GM12878 (cell line): ENCODE data around the gene NOL4L. TPM values are rescaled to one million over a fixed set of nuclear protein-coding genes. Genes with fewer than 3 reads are reported as not detected.

Experiments used
- ATAC-seq: fragments of 200-7000 bp; cut with Tn5 transposase; 3 replicates; pipeline ENCODE4 v1.9.1; 2020; ENCODE audit warnings: mild to moderate bottlenecking, moderate library complexity
- BruUV-seq: library from RNA; stranded (reverse); fragments of 400-500 nt; replicated peaks from 2 replicates; lab custom pipeline; 2021; lab: Mats Ljungman, UMichigan
- CTCF ChIA-PET: fragments of 300-600 bp; sonication (Branson Sonifier 250); formaldehyde crosslinking; extraction: SDS; loops from one replicate; lab custom pipeline; 2021; ENCODE audit warnings: inconsistent platforms; lab: Yijun Ruan, JAX
- POLR2A ChIA-PET: fragments of 350-600 bp; formaldehyde crosslinking; extraction: SDS; loops from one replicate; lab custom pipeline; 2021; ENCODE audit warnings: inconsistent platforms; lab: Charles Lee
- RAD21 ChIA-PET: fragments of 300-600 bp; sonication (Branson Sonifier 250); formaldehyde crosslinking; loops from one replicate; lab custom pipeline; 2023; ENCODE audit warnings: antibody characterized with exemption; ENCODE audit not compliant: unreplicated experiment; lab: Charles Lee
- SMC1A ChIA-PET: fragments of 300-600 bp; sonication (Branson Sonifier 250); formaldehyde crosslinking; loops from one replicate; lab custom pipeline; 2023; ENCODE audit not compliant: unreplicated experiment, uncharacterized antibody; lab: Charles Lee
- DNase-seq: peaks from one replicate; pipeline ENCODE4 v3.0.0-alpha.2; 2011; ENCODE audit warnings: low read depth, low spot score
- FAIRE-seq: peaks from 3 replicates; lab custom pipeline; 2011; peaks lifted over from hg19 to GRCh38; lab: Jason Lieb, UNC
- H2AFZ ChIP-seq: 2 replicates; pipeline ENCODE4 v1.6.0; 2011; ENCODE audit warnings: low read depth, low read length, control low read depth; ENCODE audit not compliant: control insufficient read depth
- H3K27ac ChIP-seq: 2 replicates; pipeline ENCODE4 v1.5.1; 2011; ENCODE audit warnings: control low read depth; ENCODE audit not compliant: control insufficient read depth, insufficient read depth
- H3K27me3 ChIP-seq, 2 experiments: replicated peaks in 1 of 2; 2 replicates each; pipeline versions ENCODE4 v1.6.0 to v1.6.1; 2011; ENCODE audit warnings: low read length in 1 of 2; ENCODE audit not compliant: control insufficient read depth in 2 of 2, insufficient read depth in 2 of 2
- H3K36me3 ChIP-seq, 2 experiments: 2 replicates each; pipeline ENCODE4 v1.5.1; 2011; ENCODE audit warnings: low read length in 1 of 2; ENCODE audit not compliant: control insufficient read depth in 2 of 2, insufficient read depth in 2 of 2
- H3K4me1 ChIP-seq: 2 replicates; pipeline ENCODE4 v1.6.1; 2011; ENCODE audit warnings: mild to moderate bottlenecking, low read length, moderate library complexity, mixed read lengths; ENCODE audit not compliant: control insufficient read depth, insufficient read depth
- H3K4me2 ChIP-seq: 2 replicates; pipeline ENCODE4 v1.6.0; 2011; ENCODE audit warnings: control low read depth; ENCODE audit not compliant: control insufficient read depth, insufficient read depth
- H3K4me3 ChIP-seq: fragments of 200-600 bp; sonication (generic); 2 replicates; pipeline ENCODE4 v1.5.1; 2016
- H3K79me2 ChIP-seq: 2 replicates; pipeline ENCODE4 v1.6.0; 2011; ENCODE audit warnings: low read length; ENCODE audit not compliant: control insufficient read depth, insufficient read depth
- H3K9ac ChIP-seq: 2 replicates; pipeline ENCODE4 v1.8.0; 2011; ENCODE audit warnings: low read length, control low read depth, mixed read lengths; ENCODE audit not compliant: control insufficient read depth, insufficient read depth
- H3K9me3 ChIP-seq: replicated peaks from 3 replicates; pipeline ENCODE4 v1.5.1; 2011; ENCODE audit warnings: mild to moderate bottlenecking, low read length; ENCODE audit not compliant: control insufficient read depth, insufficient read depth
- H4K20me1 ChIP-seq: 2 replicates; pipeline ENCODE4 v1.6.0; 2011; ENCODE audit not compliant: control insufficient read depth, insufficient read depth
- CHD4 ChIP-seq: fragments of 200-600 bp; sonication (generic); IDR thresholded peaks from 2 replicates; pipeline ENCODE4 v1.6.1; 2016; ENCODE audit warnings: mild to moderate bottlenecking
- E2F4 ChIP-seq: IDR thresholded peaks from 2 replicates; pipeline ENCODE4 v1.6.1; 2012; ENCODE audit warnings: low read depth, low read length, improper control_type of control experiment
- ETV6 ChIP-seq, 2 experiments: fragments of 450-650 bp in 1 of 2; IDR thresholded peaks in 1 of 2; conservative IDR thresholded peaks in 1 of 2; 2 replicates each; pipeline ENCODE4 v1.6.1; 2014; ENCODE audit warnings: antibody characterized with exemption in 1 of 2, borderline replicate concordance in 1 of 2, low read depth in 1 of 2, mild to moderate bottlenecking in 1 of 2, moderate library complexity in 1 of 2
- MEF2B ChIP-seq: fragments of 450-650 bp; IDR thresholded peaks from 2 replicates; pipeline ENCODE4 v1.6.1; 2018; ENCODE audit warnings: mild to moderate bottlenecking, moderate library complexity; ENCODE audit not compliant: partially characterized antibody, poor library complexity, severe bottlenecking
- NBN ChIP-seq: fragments of 450-650 bp; IDR thresholded peaks from 2 replicates; pipeline ENCODE4 v1.6.1; 2016
- NFYA ChIP-seq: IDR thresholded peaks from 2 replicates; pipeline ENCODE4 v1.6.1; 2011; ENCODE audit warnings: low read depth, mild to moderate bottlenecking, low read length, improper control_type of control experiment, borderline replicate concordance
- PBX3 ChIP-seq: IDR thresholded peaks from 2 replicates; pipeline ENCODE4 v1.6.1; 2011; ENCODE audit warnings: mild to moderate bottlenecking, low read depth, low read length, moderate library complexity; ENCODE audit not compliant: insufficient replicate concordance
- PKNOX1 ChIP-seq: fragments of 450-650 bp; IDR thresholded peaks from 2 replicates; pipeline ENCODE4 v1.6.1; 2016; ENCODE audit warnings: mild to moderate bottlenecking
- RUNX3 ChIP-seq: IDR thresholded peaks from 2 replicates; pipeline ENCODE4 v1.6.1; 2012; ENCODE audit warnings: low read length, inconsistent platforms
- WGBS: methylation state at CpG from one replicate; pipeline ENCODE4 v1.1.6; 2016; ENCODE audit warnings: low lambda C conversion rate; ENCODE audit not compliant: insufficient replicate concordance, insufficient coverage; ENCODE audit errors: missing lambda C conversion rate; 5-methylcytosine and 5-hydroxymethylcytosine counted together
- in situ Hi-C: fragments of 300-500 bp; cut with MboI; formaldehyde crosslinking; loops from 9 replicates; pipeline ENCODE4 v1.14.3; 2018; ENCODE audit warnings: mixed read lengths
- intact Hi-C: fragments of 100-400 bp; cut with micrococcal nuclease; formaldehyde crosslinking; loops from one replicate; pipeline ENCODE4 v1.14.2; 2022; ENCODE audit not compliant: unreplicated experiment
- polyA plus RNA-seq, 11 experiments: library from polyadenylated mRNA; depleted of rRNA in 4 of 11; unstranded in 6 of 11; stranded (reverse) in 5 of 11; fragments of >200 nt; fragmentation: Nextera tagmentation in 4 of 11; fragmentation: Illumina TruSeq in 1 of 11; extraction: Ambion mirVana in 4 of 11; extraction: Trizol in 1 of 11; gene quantifications; 1 replicate in 1 of 11; 2 replicates in 10 of 11; pipeline versions ENCODE4 v1.2.1 to v1.2.3, GENCODE V29; 2011 to 2016; ENCODE audit warnings: inconsistent platforms in 2 of 11, missing spikeins in 2 of 11, low read depth in 1 of 11
- total RNA-seq, 4 experiments: library from RNA; depleted of rRNA in 3 of 4; stranded (reverse); fragments of >200 nt in 3 of 4; fragmentation: Illumina TruSeq in 1 of 4; extraction: Trizol in 1 of 4; gene quantifications; 2 replicates each; pipeline versions ENCODE4 v1.2.1 to v1.2.3, GENCODE V29; 2013 to 2021
- TF ChIP-seq, protein P1 (sequence below): fragments of 450-650 bp; IDR thresholded peaks from 2 replicates; pipeline ENCODE4 v1.6.1; 2017; ENCODE audit warnings: mild to moderate bottlenecking, moderate library complexity
- TF ChIP-seq, protein P2 (sequence below): IDR thresholded peaks from 2 replicates; pipeline ENCODE4 v1.6.1; 2011; ENCODE audit warnings: low read depth, mild to moderate bottlenecking, low read length, moderate library complexity, borderline replicate concordance; ENCODE audit errors: extremely low read depth

NOL4L gene
- total and polyA plus RNA-seq, 10 of the 15 experiments (the other 5 are each of a cell fraction or from before 2014, with no cell fraction given): 2.3 to 24.0 (median 8.0) TPM

- ATAC-seq: no peak
- intact Hi-C loops: no loop called here
- TF ChIP-seq, protein P1, sequence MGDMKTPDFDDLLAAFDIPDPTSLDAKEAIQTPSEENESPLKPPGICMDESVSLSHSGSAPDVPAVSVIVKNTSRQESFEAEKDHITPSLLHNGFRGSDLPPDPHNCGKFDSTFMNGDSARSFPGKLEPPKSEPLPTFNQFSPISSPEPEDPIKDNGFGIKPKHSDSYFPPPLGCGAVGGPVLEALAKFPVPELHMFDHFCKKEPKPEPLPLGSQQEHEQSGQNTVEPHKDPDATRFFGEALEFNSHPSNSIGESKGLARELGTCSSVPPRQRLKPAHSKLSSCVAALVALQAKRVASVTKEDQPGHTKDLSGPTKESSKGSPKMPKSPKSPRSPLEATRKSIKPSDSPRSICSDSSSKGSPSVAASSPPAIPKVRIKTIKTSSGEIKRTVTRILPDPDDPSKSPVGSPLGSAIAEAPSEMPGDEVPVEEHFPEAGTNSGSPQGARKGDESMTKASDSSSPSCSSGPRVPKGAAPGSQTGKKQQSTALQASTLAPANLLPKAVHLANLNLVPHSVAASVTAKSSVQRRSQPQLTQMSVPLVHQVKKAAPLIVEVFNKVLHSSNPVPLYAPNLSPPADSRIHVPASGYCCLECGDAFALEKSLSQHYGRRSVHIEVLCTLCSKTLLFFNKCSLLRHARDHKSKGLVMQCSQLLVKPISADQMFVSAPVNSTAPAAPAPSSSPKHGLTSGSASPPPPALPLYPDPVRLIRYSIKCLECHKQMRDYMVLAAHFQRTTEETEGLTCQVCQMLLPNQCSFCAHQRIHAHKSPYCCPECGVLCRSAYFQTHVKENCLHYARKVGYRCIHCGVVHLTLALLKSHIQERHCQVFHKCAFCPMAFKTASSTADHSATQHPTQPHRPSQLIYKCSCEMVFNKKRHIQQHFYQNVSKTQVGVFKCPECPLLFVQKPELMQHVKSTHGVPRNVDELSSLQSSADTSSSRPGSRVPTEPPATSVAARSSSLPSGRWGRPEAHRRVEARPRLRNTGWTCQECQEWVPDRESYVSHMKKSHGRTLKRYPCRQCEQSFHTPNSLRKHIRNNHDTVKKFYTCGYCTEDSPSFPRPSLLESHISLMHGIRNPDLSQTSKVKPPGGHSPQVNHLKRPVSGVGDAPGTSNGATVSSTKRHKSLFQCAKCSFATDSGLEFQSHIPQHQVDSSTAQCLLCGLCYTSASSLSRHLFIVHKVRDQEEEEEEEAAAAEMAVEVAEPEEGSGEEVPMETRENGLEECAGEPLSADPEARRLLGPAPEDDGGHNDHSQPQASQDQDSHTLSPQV: no peak
- no peak for TF ChIP-seq PKNOX1
- no peak for TF ChIP-seq MEF2B
- TF ChIP-seq, protein P2, sequence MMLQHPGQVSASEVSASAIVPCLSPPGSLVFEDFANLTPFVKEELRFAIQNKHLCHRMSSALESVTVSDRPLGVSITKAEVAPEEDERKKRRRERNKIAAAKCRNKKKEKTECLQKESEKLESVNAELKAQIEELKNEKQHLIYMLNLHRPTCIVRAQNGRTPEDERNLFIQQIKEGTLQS: no peak
- no peak for TF ChIP-seq RUNX3
- TF ChIP-seq ETV6 (conservative IDR thresholded peaks at IDR 0.05 in 1 of 2, IDR thresholded peaks at IDR 0.05 in 1 of 2; ENCODE audit: borderline replicate concordance in 1 of 2, low read depth in 1 of 2): no peak
- no peak for TF ChIP-seq E2F4
- TF ChIP-seq NFYA: no peak
- TF ChIP-seq NBN: no peak
- TF ChIP-seq CHD4: no peak
- TF ChIP-seq PBX3: no peak
Measured at GRCh38 chr20:32624687-32625345, 39.7 kb upstream of the NOL4L start.

More at GRCh38 chr20:32624687-32625345, 39.7 kb upstream of the NOL4L start:
- no peaks in the 10 kb centered on the region for H3K27me3 ChIP-seq
- SMC1A ChIA-PET: interaction anchor here (1.6 kb wide), 1 partner anchor 13 kb away, joined by 3 read pairs; no protein-coding TSS in a partner anchor
- RAD21 ChIA-PET: no interaction called here
- no TSS peak for BruUV-seq
- in situ Hi-C loops: no loop called here
- no peak overlapping the region for H2AFZ ChIP-seq
- no peaks in the 10 kb centered on the region for H3K36me3 ChIP-seq
- no peak overlapping the region for H3K27ac ChIP-seq
- WGBS: 82% methylated on average over 5 of the region's 5 CpGs
- no peak for DNase-seq
- no peaks in the 10 kb centered on the region for H4K20me1 ChIP-seq
- POLR2A ChIA-PET: no interaction called here
- no peaks in the 10 kb centered on the region for H3K9me3 ChIP-seq
- no peak overlapping the region for H3K9ac ChIP-seq
- H3K79me2 ChIP-seq: no peaks in the 10 kb centered on the region
- no peak overlapping the region for H3K4me3 ChIP-seq
- CTCF ChIA-PET: no interaction called here
- FAIRE-seq: no peak
- H3K4me2 ChIP-seq: no peak overlapping the region
- H3K4me1 ChIP-seq: peaks cover 13% of the 10 kb centered on the region
